A549 (cell line): Measurements from ENCODE around the gene EEFSEC.

Experiments used
- CEBPB ChIP-seq, 2 experiments: fragments of >200 bp in 1 of 2; sonication (Bioruptor Twin) in 1 of 2; formaldehyde crosslinking in 1 of 2; IDR thresholded peaks; 2 replicates each; pipeline ENCODE4 v1.6.1; 2012 to 2016
- EP300 ChIP-seq, 2 experiments: fragments of >200 bp; sonication (Bioruptor Twin); formaldehyde crosslinking; IDR thresholded peaks; 2 replicates in 1 of 2; 3 replicates in 1 of 2; pipeline ENCODE4 v1.6.1; 2016 to 2017
- JUNB ChIP-seq: fragments of >200 bp; sonication (Bioruptor Twin); formaldehyde crosslinking; IDR thresholded peaks from 2 replicates; pipeline ENCODE4 v1.6.1; 2016
- POLR2A ChIP-seq: IDR thresholded peaks from 2 replicates; pipeline ENCODE4 v1.6.1; 2012; ENCODE audit warnings: mild to moderate bottlenecking, low read length
- POLR2AphosphoS2 ChIP-seq: conservative IDR thresholded peaks from 2 replicates; pipeline ENCODE4 v1.6.1; 2012; ENCODE audit warnings: low read length, improper control_type of control experiment, inconsistent platforms
- RCOR1 ChIP-seq: fragments of 150-350 bp; IDR thresholded peaks from 2 replicates; pipeline ENCODE4 v1.6.1; 2014; ENCODE audit warnings: antibody characterized with exemption, low read length, low read depth
- SREBF2 ChIP-seq: fragments of 450-650 bp; IDR thresholded peaks from 2 replicates; pipeline ENCODE4 v1.6.1; 2014; ENCODE audit warnings: mild to moderate bottlenecking, moderate library complexity
- ZNF302 ChIP-seq: fragments of 250-450 bp; sonication (Bioruptor Pico); IDR thresholded peaks from 2 replicates; pipeline ENCODE4 v1.9.0; 2021; ENCODE audit warnings: inconsistent platforms, mild to moderate bottlenecking, moderate library complexity
- TF ChIP-seq, protein P1 (sequence below): fragments of >200 bp; sonication (Bioruptor Twin); formaldehyde crosslinking; IDR thresholded peaks from 3 replicates; pipeline ENCODE4 v1.5.1; 2016
- TF ChIP-seq, protein P2 (sequence below): IDR thresholded peaks from 2 replicates; pipeline ENCODE4 v1.6.1; 2012
- TF ChIP-seq, protein P3 (sequence below): fragments of 250-450 bp; sonication (Bioruptor Pico); IDR thresholded peaks from 2 replicates; pipeline ENCODE4 v1.5.0; 2021; ENCODE audit warnings: mild to moderate bottlenecking, moderate library complexity, borderline replicate concordance

- TF ChIP-seq, protein P1, sequence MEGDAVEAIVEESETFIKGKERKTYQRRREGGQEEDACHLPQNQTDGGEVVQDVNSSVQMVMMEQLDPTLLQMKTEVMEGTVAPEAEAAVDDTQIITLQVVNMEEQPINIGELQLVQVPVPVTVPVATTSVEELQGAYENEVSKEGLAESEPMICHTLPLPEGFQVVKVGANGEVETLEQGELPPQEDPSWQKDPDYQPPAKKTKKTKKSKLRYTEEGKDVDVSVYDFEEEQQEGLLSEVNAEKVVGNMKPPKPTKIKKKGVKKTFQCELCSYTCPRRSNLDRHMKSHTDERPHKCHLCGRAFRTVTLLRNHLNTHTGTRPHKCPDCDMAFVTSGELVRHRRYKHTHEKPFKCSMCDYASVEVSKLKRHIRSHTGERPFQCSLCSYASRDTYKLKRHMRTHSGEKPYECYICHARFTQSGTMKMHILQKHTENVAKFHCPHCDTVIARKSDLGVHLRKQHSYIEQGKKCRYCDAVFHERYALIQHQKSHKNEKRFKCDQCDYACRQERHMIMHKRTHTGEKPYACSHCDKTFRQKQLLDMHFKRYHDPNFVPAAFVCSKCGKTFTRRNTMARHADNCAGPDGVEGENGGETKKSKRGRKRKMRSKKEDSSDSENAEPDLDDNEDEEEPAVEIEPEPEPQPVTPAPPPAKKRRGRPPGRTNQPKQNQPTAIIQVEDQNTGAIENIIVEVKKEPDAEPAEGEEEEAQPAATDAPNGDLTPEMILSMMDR, result no peak
- TF ChIP-seq RCOR1 (no peak), POLR2A (no peak), SREBF2 (no peak), POLR2AphosphoS2 (no peak), EP300 (IDR thresholded peaks at IDR 0.05) (no peak), JUNB (no peak), CEBPB (IDR thresholded peaks at IDR 0.05) (no peak), ZNF302 (CRISPR knock-in tag) (no peak)
- TF ChIP-seq, protein P2, sequence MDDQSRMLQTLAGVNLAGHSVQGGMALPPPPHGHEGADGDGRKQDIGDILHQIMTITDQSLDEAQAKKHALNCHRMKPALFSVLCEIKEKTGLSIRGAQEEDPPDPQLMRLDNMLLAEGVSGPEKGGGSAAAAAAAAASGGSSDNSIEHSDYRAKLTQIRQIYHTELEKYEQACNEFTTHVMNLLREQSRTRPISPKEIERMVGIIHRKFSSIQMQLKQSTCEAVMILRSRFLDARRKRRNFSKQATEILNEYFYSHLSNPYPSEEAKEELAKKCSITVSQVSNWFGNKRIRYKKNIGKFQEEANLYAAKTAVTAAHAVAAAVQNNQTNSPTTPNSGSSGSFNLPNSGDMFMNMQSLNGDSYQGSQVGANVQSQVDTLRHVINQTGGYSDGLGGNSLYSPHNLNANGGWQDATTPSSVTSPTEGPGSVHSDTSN, result no peak
- TF ChIP-seq, protein P3, sequence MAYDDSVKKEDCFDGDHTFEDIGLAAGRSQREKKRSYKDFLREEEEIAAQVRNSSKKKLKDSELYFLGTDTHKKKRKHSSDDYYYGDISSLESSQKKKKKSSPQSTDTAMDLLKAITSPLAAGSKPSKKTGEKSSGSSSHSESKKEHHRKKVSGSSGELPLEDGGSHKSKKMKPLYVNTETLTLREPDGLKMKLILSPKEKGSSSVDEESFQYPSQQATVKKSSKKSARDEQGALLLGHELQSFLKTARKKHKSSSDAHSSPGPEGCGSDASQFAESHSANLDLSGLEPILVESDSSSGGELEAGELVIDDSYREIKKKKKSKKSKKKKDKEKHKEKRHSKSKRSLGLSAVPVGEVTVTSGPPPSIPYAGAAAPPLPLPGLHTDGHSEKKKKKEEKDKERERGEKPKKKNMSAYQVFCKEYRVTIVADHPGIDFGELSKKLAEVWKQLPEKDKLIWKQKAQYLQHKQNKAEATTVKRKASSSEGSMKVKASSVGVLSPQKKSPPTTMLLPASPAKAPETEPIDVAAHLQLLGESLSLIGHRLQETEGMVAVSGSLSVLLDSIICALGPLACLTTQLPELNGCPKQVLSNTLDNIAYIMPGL (CRISPR knock-in tag), result no peak
Observed at GRCh38 chr3:128435058-128435457, 281.8 kb downstream of the EEFSEC start.
